Ishikawa (cell line): ENCODE results near the gene EPAS1.

Experiments used
- CREB1 ChIP-seq: IDR thresholded peaks from 2 replicates; pipeline ENCODE4 v1.6.1; 2012; ENCODE audit warnings: low read depth
- EP300 ChIP-seq: IDR thresholded peaks from 2 replicates; pipeline ENCODE4 v1.6.1; 2012; ENCODE audit warnings: borderline replicate concordance
- NFIC ChIP-seq: IDR thresholded peaks from 2 replicates; pipeline ENCODE4 v1.6.1; 2012
- RAD21 ChIP-seq: IDR thresholded peaks from 2 replicates; pipeline ENCODE4 v1.6.1; 2012; ENCODE audit warnings: low read depth
- REST ChIP-seq: IDR thresholded peaks from 2 replicates; pipeline ENCODE4 v1.6.1; 2012; ENCODE audit warnings: low read depth, mild to moderate bottlenecking
- TAF1 ChIP-seq: IDR thresholded peaks from 2 replicates; pipeline ENCODE4 v1.6.1; 2012; ENCODE audit warnings: low read depth, mild to moderate bottlenecking
- YY1 ChIP-seq: IDR thresholded peaks from 2 replicates; pipeline ENCODE4 v1.6.1; 2012; ENCODE audit warnings: low read depth

DNA sequence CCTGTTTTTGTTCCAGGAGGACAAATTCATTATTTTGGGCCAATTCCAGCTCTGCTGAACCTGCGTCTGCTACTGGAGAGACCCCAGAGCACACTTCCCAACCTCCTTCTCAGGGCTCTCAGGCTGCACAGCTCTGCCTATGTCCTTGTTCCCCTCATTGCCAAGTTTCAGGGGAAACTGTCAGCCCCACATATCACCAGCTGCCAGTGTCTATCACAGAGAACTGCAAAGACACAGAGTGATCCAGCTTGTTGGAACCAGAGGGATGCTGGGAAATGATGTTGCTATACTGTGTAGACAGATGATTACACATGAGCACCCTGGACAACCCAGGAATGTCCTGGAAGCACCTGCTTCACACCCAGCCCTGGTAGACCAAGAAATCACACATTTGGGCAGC is 114.8 kb downstream of the EPAS1 start:
- no peak for TF ChIP-seq TAF1
- no peak for TF ChIP-seq EP300
- TF ChIP-seq NFIC: no peak
- no peak for TF ChIP-seq REST
- TF ChIP-seq YY1: no peak
- TF ChIP-seq RAD21: no peak
- no peak for TF ChIP-seq CREB1
